H1 (cell line): ENCODE data around the gene LIMS1. TPM values are rescaled to one million over a fixed set of nuclear protein-coding genes. Genes with fewer than 3 reads are reported as not detected.

Experiments
- BRCA1 ChIP-seq: IDR thresholded peaks from 2 replicates; pipeline ENCODE4 v1.6.1; 2012; ENCODE audit warnings: low read depth, low read length, improper control_type of control experiment
- MAFK ChIP-seq: IDR thresholded peaks from 2 replicates; pipeline ENCODE4 v1.6.1; 2012; ENCODE audit warnings: low read depth, mild to moderate bottlenecking, improper control_type of control experiment, low read length
- NRF1 ChIP-seq: IDR thresholded peaks from 2 replicates; pipeline ENCODE4 v1.6.1; 2011; ENCODE audit warnings: mild to moderate bottlenecking, low read depth, low read length, improper control_type of control experiment
- RAD21 ChIP-seq, 2 experiments: IDR thresholded peaks in 1 of 2; conservative IDR thresholded peaks in 1 of 2; 2 replicates each; pipeline ENCODE4 v1.6.1; 2011; ENCODE audit warnings: low read depth in 2 of 2, low read length in 2 of 2, improper control_type of control experiment in 1 of 2, inconsistent platforms in 1 of 2, mild to moderate bottlenecking in 1 of 2, moderate library complexity in 1 of 2
- YY1 ChIP-seq: IDR thresholded peaks from 2 replicates; pipeline ENCODE4 v1.6.1; 2011; ENCODE audit warnings: low read depth, mild to moderate bottlenecking, low read length
- polyA plus RNA-seq, 7 experiments: library from polyadenylated mRNA; depleted of rRNA in 3 of 7; stranded (reverse) in 5 of 7; unstranded in 2 of 7; fragments of >200 nt in 5 of 7; fragments of 200-250 nt in 2 of 7; gene quantifications; 1 replicate in 5 of 7; 2 replicates in 1 of 7; 4 replicates in 1 of 7; pipeline versions ENCODE4 v1.2.1 to v1.2.3, GENCODE V29; 2011 to 2013; ENCODE audit warnings: missing spikeins in 2 of 7, mixed read lengths in 2 of 7
- total RNA-seq: library from RNA; stranded (reverse); fragmentation: NEBNext Ultra II Directional; extraction: Animal tissue kit (Norgen Biotek cat#: 25700); gene quantifications from 2 replicates; pipeline ENCODE4 v1.2.1, GENCODE V29; 2021

LIMS1 gene
- total and polyA plus RNA-seq, 2 of the 8 experiments (the other 6 are each of a cell fraction or from before 2014, with no cell fraction given) = 24.1 to 36.7 TPM

DNA sequence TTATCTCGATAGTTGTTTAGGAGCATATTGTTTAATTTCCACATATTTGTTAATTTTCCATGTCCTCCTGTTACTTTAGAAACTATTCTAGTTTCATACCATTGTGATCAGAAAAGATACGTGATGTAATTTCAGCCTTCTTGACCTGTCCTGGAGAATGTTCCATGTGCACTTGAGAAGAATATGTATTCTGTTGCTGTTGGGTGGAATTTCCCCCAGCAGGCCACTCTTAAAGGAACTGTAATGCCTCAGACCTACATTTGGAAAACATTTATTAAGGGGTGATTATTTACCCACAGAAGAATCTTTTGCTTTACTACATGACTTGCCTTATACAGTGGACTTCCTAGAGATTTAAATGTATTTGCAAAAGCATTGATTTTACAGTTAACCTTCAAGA lies 55.5 kb downstream of the LIMS1 start (continued):
- TF ChIP-seq BRCA1 (no peak), RAD21 (IDR thresholded peaks at IDR 0.05 in 1 of 2, conservative IDR thresholded peaks at IDR 0.05 in 1 of 2; ENCODE audit: low read depth in 2 of 2, low read length in 2 of 2) (no peak), MAFK (no peak), YY1 (no peak), NRF1 (no peak)
